GM18951 (cell line): ENCODE data around the gene BIN1.
"Not testable (repeated sequence)": the region's sequence is repeated elsewhere in the genome, so short reads cannot be mapped to it uniquely, and the experiment has no call there.

Source experiments
- POLR2A ChIP-seq: IDR thresholded peaks from 4 replicates; pipeline ENCODE4 v1.6.1; 2011; ENCODE audit warnings: mild to moderate bottlenecking; ENCODE audit not compliant: insufficient read length, insufficient read depth; ENCODE audit errors: extremely low read depth
- in situ Hi-C: fragments of 300-500 bp; cut with MboI; formaldehyde crosslinking; loops from one replicate; pipeline ENCODE4 v1.12.0; 2022; ENCODE audit warnings: low sequenced_read_pairs, mixed read lengths, inconsistent platforms; ENCODE audit not compliant: unreplicated experiment

BIN1 gene

GRCh38 chr2:127039387-127040031 is 67.4 kb downstream of the BIN1 start:
- no peak for TF ChIP-seq POLR2A
- in situ Hi-C loops: no loop called here

- TF ChIP-seq POLR2A: no peak
- in situ Hi-C loops: no loop called here
Observed at GRCh38 chr2:127037476-127037875, 69.5 kb downstream of the BIN1 start.

- in situ Hi-C loops: no loop called here
- no peak for TF ChIP-seq POLR2A
Observed at GRCh38 chr2:127034883-127035611, 71.9 kb downstream of the BIN1 start.

GRCh38 chr2:127034051-127034450 is 72.9 kb downstream of the BIN1 start:
- no peak for TF ChIP-seq POLR2A
- in situ Hi-C loops: no loop called here

GRCh38 chr2:127032621-127033020 is 74.3 kb downstream of the BIN1 start:
- in situ Hi-C loops: no loop called here
- TF ChIP-seq POLR2A: no peak

- in situ Hi-C loops: no loop called here
- TF ChIP-seq POLR2A: no peak
Observed at GRCh38 chr2:127029350-127030051, 77.5 kb downstream of the BIN1 start.

- in situ Hi-C loops: not testable (repeated sequence)
Observed at GRCh38 chr2:127028745-127029144, 78.2 kb downstream of the BIN1 start.

- in situ Hi-C loops: no loop called here
Observed at GRCh38 chr2:127027715-127028114, 79.2 kb downstream of the BIN1 start.

GRCh38 chr2:127025359-127026166 is 81.4 kb downstream of the BIN1 start:
- in situ Hi-C loops: no loop called here
- peak; percentile 36 for TF ChIP-seq POLR2A

More at GRCh38 chr2:127027715-127028114, 79.2 kb downstream of the BIN1 start:
- no peak for TF ChIP-seq POLR2A

- TF ChIP-seq POLR2A: no peak
- in situ Hi-C loops: no loop called here
Observed at GRCh38 chr2:127024769-127025358, 82.1 kb downstream of the BIN1 start.

- in situ Hi-C loops: no loop called here
Observed at GRCh38 chr2:127023504-127023903, 83.5 kb downstream of the BIN1 start.

GRCh38 chr2:127022817-127023216 is 84.1 kb downstream of the BIN1 start:
- no peak for TF ChIP-seq POLR2A
- in situ Hi-C loops: no loop called here

More at GRCh38 chr2:127023504-127023903, 83.5 kb downstream of the BIN1 start:
- no peak for TF ChIP-seq POLR2A

- in situ Hi-C loops: no loop called here
- no peak for TF ChIP-seq POLR2A
Observed at GRCh38 chr2:127020536-127020935, 86.4 kb downstream of the BIN1 start.

GRCh38 chr2:127017548-127017947 is 89.4 kb downstream of the BIN1 start:
- in situ Hi-C loops: no loop called here
- no peak for TF ChIP-seq POLR2A
